Transverse colon (tissue), 4 donors: ENCODE measurements around the gene PANX2. TPM values are rescaled to one million over a fixed set of nuclear protein-coding genes. Genes with fewer than 3 reads are reported as not detected.

ENCODE experiments used
- DNase-seq: peaks from one replicate; pipeline ENCODE4 v3.0.0-alpha.2; 2019
- H3K27ac ChIP-seq, 4 donors: fragments of 200-600 bp; sonication (generic); 2 replicates each; pipeline ENCODE4 v1.5.1; 2016 to 2018; ENCODE audit warnings: inconsistent platforms in 4 of 4
- H3K27me3 ChIP-seq: fragments of 200-600 bp; sonication (generic); 2 replicates; pipeline ENCODE4 v1.5.1; 2017; ENCODE audit warnings: inconsistent platforms
- H3K36me3 ChIP-seq, 4 donors: fragments of 200-600 bp; sonication (generic); 2 replicates each; pipeline ENCODE4 v1.5.1; 2017 to 2019; ENCODE audit warnings: inconsistent platforms in 4 of 4
- H3K4me1 ChIP-seq, 4 donors: fragments of 200-600 bp; sonication (generic); 2 replicates each; pipeline ENCODE4 v1.5.1; 2017 to 2020; ENCODE audit warnings: inconsistent platforms in 4 of 4
- H3K4me3 ChIP-seq, 4 donors: fragments of 200-600 bp; sonication (generic); 1 replicate in 1 of 4; 2 replicates in 3 of 4; pipeline versions ENCODE4 v1.5.1 to v1.6.1; 2017 to 2019; ENCODE audit warnings: inconsistent platforms in 4 of 4
- H3K9me3 ChIP-seq, 2 donors: fragments of 200-600 bp; sonication (generic); 2 replicates each; pipeline ENCODE4 v1.5.1; 2017 to 2019; ENCODE audit warnings: inconsistent platforms in 2 of 2
- EP300 ChIP-seq: sonication (generic); formaldehyde crosslinking; IDR thresholded peaks from one replicate; pipeline ENCODE4 v1.6.1; 2017; ENCODE audit warnings: antibody characterized with exemption, low read depth
- POLR2A ChIP-seq: fragments of 450-650 bp; IDR thresholded peaks from one replicate; pipeline ENCODE4 v1.6.1; 2016; ENCODE audit warnings: antibody characterized with exemption, mild to moderate bottlenecking, moderate library complexity
- POLR2AphosphoS5 ChIP-seq, 3 donors: sonication (generic); formaldehyde crosslinking; IDR thresholded peaks; one replicate each; pipeline ENCODE4 v1.6.1; 2016; ENCODE audit warnings: antibody characterized with exemption in 3 of 3
- WGBS, 2 donors: methylation state at CpG; one replicate each; pipeline ENCODE4 v1.1.5; 2018; ENCODE audit warnings: low coverage in 1 of 2; 5-methylcytosine and 5-hydroxymethylcytosine counted together
- in situ Hi-C, 4 donors: fragments of 200-750 bp; cut with MboI; loops; one replicate each; pipeline versions ENCODE4 v1.15.0 to v1.15.1; 2017; ENCODE audit warnings: low sequenced_read_pairs in 3 of 4, low pct_ligation_motif_present in 1 of 4, low pct_unique_long_range_greater_than_20kb in 1 of 4
- intact Hi-C: fragments of 100-400 bp; cut with DNase I; formaldehyde crosslinking; loops from one replicate; pipeline ENCODE4 v1.15.1; 2023; ENCODE audit warnings: low total_unique reads
- total RNA-seq, 4 donors: library from RNA; depleted of rRNA; stranded (reverse); fragments of >200 nt; gene quantifications; one replicate each; pipeline ENCODE4 v1.1.0, GENCODE V29; 2016
- TF ChIP-seq, protein P1 (sequence below), 5 experiments: fragments of 200-600 bp in 3 of 5; fragments of 450-650 bp in 2 of 5; sonication (generic) in 3 of 5; IDR thresholded peaks; 1 replicate in 2 of 5; 2 replicates in 3 of 5; pipeline ENCODE4 v1.5.1; 2016 to 2017; ENCODE audit warnings: antibody characterized with exemption in 5 of 5, inconsistent platforms in 3 of 5, mild to moderate bottlenecking in 2 of 5, moderate library complexity in 1 of 5

Gene PANX2
- total RNA-seq, 4 donors from 2014 or later: 0.32 TPM; not detected in 3

- intact Hi-C loops (no loop called here), in situ Hi-C loops (no loop called here)
- no peak for DNase-seq
- H3K36me3 ChIP-seq: no peaks in the 10 kb centered on the region
- no peak overlapping the region for H3K4me3 ChIP-seq
- no peak for TF ChIP-seq EP300
- TF ChIP-seq POLR2AphosphoS5 (IDR thresholded peaks at IDR 0.05): no peak
- TF ChIP-seq, protein P1, sequence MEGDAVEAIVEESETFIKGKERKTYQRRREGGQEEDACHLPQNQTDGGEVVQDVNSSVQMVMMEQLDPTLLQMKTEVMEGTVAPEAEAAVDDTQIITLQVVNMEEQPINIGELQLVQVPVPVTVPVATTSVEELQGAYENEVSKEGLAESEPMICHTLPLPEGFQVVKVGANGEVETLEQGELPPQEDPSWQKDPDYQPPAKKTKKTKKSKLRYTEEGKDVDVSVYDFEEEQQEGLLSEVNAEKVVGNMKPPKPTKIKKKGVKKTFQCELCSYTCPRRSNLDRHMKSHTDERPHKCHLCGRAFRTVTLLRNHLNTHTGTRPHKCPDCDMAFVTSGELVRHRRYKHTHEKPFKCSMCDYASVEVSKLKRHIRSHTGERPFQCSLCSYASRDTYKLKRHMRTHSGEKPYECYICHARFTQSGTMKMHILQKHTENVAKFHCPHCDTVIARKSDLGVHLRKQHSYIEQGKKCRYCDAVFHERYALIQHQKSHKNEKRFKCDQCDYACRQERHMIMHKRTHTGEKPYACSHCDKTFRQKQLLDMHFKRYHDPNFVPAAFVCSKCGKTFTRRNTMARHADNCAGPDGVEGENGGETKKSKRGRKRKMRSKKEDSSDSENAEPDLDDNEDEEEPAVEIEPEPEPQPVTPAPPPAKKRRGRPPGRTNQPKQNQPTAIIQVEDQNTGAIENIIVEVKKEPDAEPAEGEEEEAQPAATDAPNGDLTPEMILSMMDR (IDR thresholded peaks at IDR 0.05): no peak
- TF ChIP-seq POLR2A: no peak
- no peaks in the 10 kb centered on the region for H3K27me3 ChIP-seq
- 80 to 84% methylated on average over 1 to 17 of the region's 23 CpGs for WGBS, 2 donors
- no peaks in the 10 kb centered on the region for H3K4me1 ChIP-seq
- H3K27ac ChIP-seq: no peak overlapping the region
- H3K9me3 ChIP-seq: no peaks in the 10 kb centered on the region
Observed at GRCh38 chr22:50161508-50162390, 8.8 kb upstream of the PANX2 start.

- Histone ChIP-seq H3K27ac (no peak overlapping the region), H3K4me3 (no peak overlapping the region), H3K4me1 (no peaks in the 10 kb centered on the region), H3K36me3 (no peaks in the 10 kb centered on the region), H3K27me3 (peaks cover 2% of the 10 kb centered on the region), H3K9me3 (no peaks in the 10 kb centered on the region)
- TF ChIP-seq POLR2A (no peak), POLR2AphosphoS5 (IDR thresholded peaks at IDR 0.05) (no peak), EP300 (no peak)
- TF ChIP-seq, protein P1 (IDR thresholded peaks at IDR 0.05): no peak
- intact Hi-C loops (no loop called here), in situ Hi-C loops (no loop called here)
- 91% methylated on average over 10 of the region's 10 CpGs; no CpG with 5 or more reads in 1 of the 2 donors for WGBS, 2 donors
- no peak for DNase-seq
Observed at GRCh38 chr22:50162391-50162956, 8.1 kb upstream of the PANX2 start.

DNA sequence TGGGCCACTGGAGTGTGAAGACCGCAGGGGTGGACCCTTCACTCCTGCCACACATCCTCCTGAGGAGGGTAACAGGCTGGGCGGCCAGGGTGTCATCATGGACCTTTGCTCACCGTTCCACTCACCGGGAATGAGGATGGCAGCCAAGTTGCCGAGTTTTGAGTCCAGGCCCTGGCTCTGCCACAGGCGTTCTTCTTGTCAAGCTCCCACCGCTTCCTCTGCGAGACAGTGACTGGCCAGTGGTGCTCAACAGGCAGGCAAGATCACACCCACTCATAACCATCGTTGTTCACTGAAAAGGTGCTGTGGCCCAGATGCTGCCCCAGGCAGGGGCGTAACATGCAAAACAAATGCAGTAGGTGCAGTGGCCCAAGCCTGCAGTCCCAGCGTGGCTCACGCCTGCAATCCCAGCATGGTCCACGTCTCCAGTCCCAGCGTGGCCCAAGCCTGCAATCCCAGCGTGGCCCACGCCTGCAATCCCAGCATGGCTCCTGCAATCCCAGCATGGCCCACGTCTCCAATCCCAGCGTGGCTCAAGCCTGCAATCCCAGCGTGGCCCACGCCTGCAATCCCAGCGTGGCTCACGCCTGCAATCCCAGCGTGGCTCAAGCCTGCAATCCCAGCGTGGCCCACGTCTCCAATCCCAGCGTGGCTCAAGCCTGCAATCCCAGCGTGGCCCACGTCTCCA is 5.0 kb upstream of the PANX2 start:
- peaks cover 22% of the 10 kb centered on the region for H3K27me3 ChIP-seq
- in situ Hi-C loops: no loop called here
- no peaks in the 10 kb centered on the region for H3K9me3 ChIP-seq
- WGBS, 2 donors: 93% methylated on average over 28 of the region's 28 CpGs; no CpG with 5 or more reads in 1 of the 2 donors
- H3K36me3 ChIP-seq: no peaks in the 10 kb centered on the region
- intact Hi-C loops: no loop called here
- TF ChIP-seq EP300 (no peak), POLR2A (no peak), POLR2AphosphoS5 (IDR thresholded peaks at IDR 0.05) (no peak)
- TF ChIP-seq, protein P1 (IDR thresholded peaks at IDR 0.05): no peak
- H3K4me3 ChIP-seq: no peak overlapping the region
- H3K27ac ChIP-seq: no peak overlapping the region
- peaks cover 0 to 8% (median 7%) of the 10 kb centered on the region in 4 donors for H3K4me1 ChIP-seq
- no peak for DNase-seq
